ENCODE data around the gene TLR8. TPM values are rescaled to one million over a fixed set of nuclear protein-coding genes. Genes with fewer than 3 reads are reported as not detected.

The TLR8 gene
- total RNA-seq, 1 donor = not detected

GRCh38 chrX:12919620-12920019 is 13.2 kb downstream of the TLR8 start:
- DNase-seq (ENCODE audit: low read depth) = no peak
- no peak for TF ChIP-seq CTCF (IDR thresholded peaks at IDR 0.05; ENCODE audit: insufficient read depth, low read length)
- no peak overlapping the region for H3K4me3 ChIP-seq (ENCODE audit: low read depth, low read length)

GRCh38 chrX:12920990-12921389 is 14.6 kb downstream of the TLR8 start:
- TF ChIP-seq CTCF (IDR thresholded peaks at IDR 0.05; ENCODE audit: insufficient read depth, low read length) = no peak
- no peak overlapping the region for H3K4me3 ChIP-seq (ENCODE audit: low read depth, low read length)
- no peak for DNase-seq (ENCODE audit: low read depth)

GRCh38 chrX:12921886-12922598 is 15.6 kb downstream of the TLR8 start:
- H3K4me3 ChIP-seq (ENCODE audit: low read depth, low read length) = no peak overlapping the region
- TF ChIP-seq CTCF (IDR thresholded peaks at IDR 0.05; ENCODE audit: insufficient read depth, low read length) = no peak
- DNase-seq (ENCODE audit: low read depth) = peak; percentile 4

GRCh38 chrX:12922599-12922919 is 16.1 kb downstream of the TLR8 start:
- no peak for TF ChIP-seq CTCF (IDR thresholded peaks at IDR 0.05; ENCODE audit: insufficient read depth, low read length)
- no peak for DNase-seq (ENCODE audit: low read depth)
- no peak overlapping the region for H3K4me3 ChIP-seq (ENCODE audit: low read depth, low read length)

GRCh38 chrX:12929701-12930100 is 23.3 kb downstream of the TLR8 start:
- no peak overlapping the region for H3K4me3 ChIP-seq (ENCODE audit: low read depth, low read length)
- DNase-seq (ENCODE audit: low read depth) = no peak
- no peak for TF ChIP-seq CTCF (IDR thresholded peaks at IDR 0.05; ENCODE audit: insufficient read depth, low read length)

- DNase-seq (ENCODE audit: low read depth) = no peak
- H3K4me3 ChIP-seq (ENCODE audit: low read depth, low read length) = no peak overlapping the region
- no peak for TF ChIP-seq CTCF (IDR thresholded peaks at IDR 0.05; ENCODE audit: insufficient read depth, low read length)
Measured at GRCh38 chrX:12930150-12930549, 23.7 kb downstream of the TLR8 start.

GRCh38 chrX:12932244-12932643 is 25.8 kb downstream of the TLR8 start:
- H3K4me3 ChIP-seq (ENCODE audit: low read depth, low read length) = no peak overlapping the region
- TF ChIP-seq CTCF (IDR thresholded peaks at IDR 0.05; ENCODE audit: insufficient read depth, low read length) = no peak
- no peak for DNase-seq (ENCODE audit: low read depth)
